Amygdala (tissue), 56 donors: ENCODE data around the gene CES1.
"Not testable (repeated sequence)": the region's sequence is repeated elsewhere in the genome, so short reads cannot be mapped to it uniquely, and the experiment has no call there.

Source experiments
- DNase-seq, 56 donors: peaks; one replicate each; lab custom pipeline; 2025; lab: John Stamatoyannopoulos, UW

CES1 gene

GRCh38 chr16:55803681-55804080 is 29.2 kb downstream of the CES1 start:
- not testable (repeated sequence) for DNase-seq

GRCh38 chr16:55792934-55793374 is 39.9 kb downstream of the CES1 start:
- DNase-seq: not testable (repeated sequence)

GRCh38 chr16:55791512-55791911 is 41.4 kb downstream of the CES1 start:
- not testable (repeated sequence) for DNase-seq

GRCh38 chr16:55790240-55790639 is 42.7 kb downstream of the CES1 start:
- DNase-seq: not testable (repeated sequence)

- not testable (repeated sequence) for DNase-seq
Observed at GRCh38 chr16:55782793-55783091, 50.2 kb downstream of the CES1 start.

- DNase-seq: not testable (repeated sequence)
Observed at GRCh38 chr16:55782091-55782792, 50.7 kb downstream of the CES1 start.

- not testable (repeated sequence) for DNase-seq
Observed at GRCh38 chr16:55781456-55781855, 51.4 kb downstream of the CES1 start.

GRCh38 chr16:55780095-55780407 is 52.8 kb downstream of the CES1 start:
- DNase-seq: not testable (repeated sequence)

GRCh38 chr16:55779402-55780094 is 53.3 kb downstream of the CES1 start:
- DNase-seq: no peak

GRCh38 chr16:55778757-55779156 is 54.1 kb downstream of the CES1 start:
- no peak for DNase-seq

GRCh38 chr16:55775857-55776256 is 57.0 kb downstream of the CES1 start:
- DNase-seq: no peak

- DNase-seq: no peak
Observed at GRCh38 chr16:55773859-55774549, 58.9 kb downstream of the CES1 start.

GRCh38 chr16:55765161-55765560 is 67.7 kb downstream of the CES1 start:
- DNase-seq: no peak

GRCh38 chr16:55760310-55761001 is 72.4 kb downstream of the CES1 start:
- no peak for DNase-seq

GRCh38 chr16:55759965-55760309 is 73.0 kb downstream of the CES1 start:
- DNase-seq: not testable (repeated sequence)

- not testable (repeated sequence) for DNase-seq
Observed at GRCh38 chr16:55757595-55758527, 75.0 kb downstream of the CES1 start.

GRCh38 chr16:55756963-55757362 is 75.9 kb downstream of the CES1 start:
- DNase-seq: no peak

GRCh38 chr16:55754056-55754455 is 78.8 kb downstream of the CES1 start:
- no peak for DNase-seq

GRCh38 chr16:55753145-55753631 is 79.7 kb downstream of the CES1 start:
- DNase-seq: not testable (repeated sequence)
